GM06990 (cell line): ENCODE measurements around the gene C1orf21.

ENCODE experiments used
- DNase-seq: peaks from one replicate; pipeline ENCODE4 v3.0.0-alpha.2; 2011; ENCODE audit not compliant: insufficient read length; ENCODE audit errors: extremely low read depth
- H3K27me3 ChIP-seq: replicated peaks from 2 replicates; pipeline ENCODE4 v1.6.0; 2011; ENCODE audit warnings: low read length; ENCODE audit not compliant: control insufficient read depth, insufficient read depth
- H3K36me3 ChIP-seq: 2 replicates; pipeline ENCODE4 v1.5.1; 2011; ENCODE audit warnings: low read length; ENCODE audit not compliant: control insufficient read depth, insufficient read depth
- H3K4me3 ChIP-seq: replicated peaks from 2 replicates; pipeline ENCODE4 v1.5.1; 2011; ENCODE audit warnings: low read depth, mild to moderate bottlenecking, control low read depth, low read length
- CTCF ChIP-seq: IDR thresholded peaks from 2 replicates; pipeline ENCODE4 v1.5.1; 2011; ENCODE audit warnings: low read length, control low read depth, mild to moderate bottlenecking, inconsistent platforms; ENCODE audit not compliant: insufficient read depth, poor library complexity, severe bottlenecking

Gene C1orf21

GRCh38 chr1:184379111-184379752, 7.6 kb upstream of the C1orf21 start:
- H3K36me3 ChIP-seq: no peaks in the 10 kb centered on the region
- no peak for DNase-seq
- H3K27me3 ChIP-seq: no peaks in the 10 kb centered on the region
- peak; percentile 35 for TF ChIP-seq CTCF
- no peak overlapping the region for H3K4me3 ChIP-seq

- Histone ChIP-seq H3K4me3 (no peak overlapping the region), H3K27me3 (no peaks in the 10 kb centered on the region), H3K36me3 (no peaks in the 10 kb centered on the region)
- TF ChIP-seq CTCF: no peak
- DNase-seq: no peak
Observed at GRCh38 chr1:184380468-184380867, 6.4 kb upstream of the C1orf21 start.

- H3K36me3 ChIP-seq: no peaks in the 10 kb centered on the region
- no peak for TF ChIP-seq CTCF
- DNase-seq: no peak
- H3K27me3 ChIP-seq: no peaks in the 10 kb centered on the region; the same call in 1 of the 2 replicates
- H3K4me3 ChIP-seq: no peak overlapping the region
Observed at GRCh38 chr1:184383772-184384323, 3.0 kb upstream of the C1orf21 start.

- peak overlapping the region; percentile 73 for H3K4me3 ChIP-seq
Observed at GRCh38 chr1:184385865-184386311, 941 bp upstream of the C1orf21 start.

GRCh38 chr1:184387069-184387475, 243 bp downstream of the C1orf21 start:
- Histone ChIP-seq H3K36me3 (no peaks in the 10 kb centered on the region), H3K4me3 (peak overlapping the region; percentile 73), H3K27me3 (no peaks in the 10 kb centered on the region; the same call in 1 of the 2 replicates)
- TF ChIP-seq CTCF: no peak
- no peak for DNase-seq

More at GRCh38 chr1:184385865-184386311, 941 bp upstream of the C1orf21 start:
- no peak for DNase-seq
- Histone ChIP-seq H3K27me3 (no peaks in the 10 kb centered on the region; the same call in 1 of the 2 replicates), H3K36me3 (no peaks in the 10 kb centered on the region)
- no peak for TF ChIP-seq CTCF
